Transverse colon (tissue), 4 donors: ENCODE results near the gene VEGFA. TPM values are rescaled to one million over a fixed set of nuclear protein-coding genes. Genes with fewer than 3 reads are reported as not detected.
"Not testable (repeated sequence)": the region's sequence is repeated elsewhere in the genome, so short reads cannot be mapped to it uniquely, and the experiment has no call there.

Experiments used
- DNase-seq: peaks from one replicate; pipeline ENCODE4 v3.0.0-alpha.2; 2019
- H3K27ac ChIP-seq, 4 donors: fragments of 200-600 bp; sonication (generic); 2 replicates each; pipeline ENCODE4 v1.5.1; 2016 to 2018; ENCODE audit warnings: inconsistent platforms in 4 of 4
- H3K27me3 ChIP-seq: fragments of 200-600 bp; sonication (generic); 2 replicates; pipeline ENCODE4 v1.5.1; 2017; ENCODE audit warnings: inconsistent platforms
- H3K36me3 ChIP-seq, 4 donors: fragments of 200-600 bp; sonication (generic); 2 replicates each; pipeline ENCODE4 v1.5.1; 2017 to 2019; ENCODE audit warnings: inconsistent platforms in 4 of 4
- H3K4me1 ChIP-seq, 4 donors: fragments of 200-600 bp; sonication (generic); 2 replicates each; pipeline ENCODE4 v1.5.1; 2017 to 2020; ENCODE audit warnings: inconsistent platforms in 4 of 4
- H3K4me3 ChIP-seq, 4 donors: fragments of 200-600 bp; sonication (generic); 1 replicate in 1 of 4; 2 replicates in 3 of 4; pipeline versions ENCODE4 v1.5.1 to v1.6.1; 2017 to 2019; ENCODE audit warnings: inconsistent platforms in 4 of 4
- H3K9me3 ChIP-seq, 2 donors: fragments of 200-600 bp; sonication (generic); 2 replicates each; pipeline ENCODE4 v1.5.1; 2017 to 2019; ENCODE audit warnings: inconsistent platforms in 2 of 2
- EP300 ChIP-seq: sonication (generic); formaldehyde crosslinking; IDR thresholded peaks from one replicate; pipeline ENCODE4 v1.6.1; 2017; ENCODE audit warnings: antibody characterized with exemption, low read depth
- POLR2A ChIP-seq: fragments of 450-650 bp; IDR thresholded peaks from one replicate; pipeline ENCODE4 v1.6.1; 2016; ENCODE audit warnings: antibody characterized with exemption, mild to moderate bottlenecking, moderate library complexity
- POLR2AphosphoS5 ChIP-seq, 3 donors: sonication (generic); formaldehyde crosslinking; IDR thresholded peaks; one replicate each; pipeline ENCODE4 v1.6.1; 2016; ENCODE audit warnings: antibody characterized with exemption in 3 of 3
- WGBS, 2 donors: methylation state at CpG; one replicate each; pipeline ENCODE4 v1.1.5; 2018; ENCODE audit warnings: low coverage in 1 of 2; 5-methylcytosine and 5-hydroxymethylcytosine counted together
- in situ Hi-C, 4 donors: fragments of 200-750 bp; cut with MboI; loops; one replicate each; pipeline versions ENCODE4 v1.15.0 to v1.15.1; 2017; ENCODE audit warnings: low sequenced_read_pairs in 3 of 4, low pct_ligation_motif_present in 1 of 4, low pct_unique_long_range_greater_than_20kb in 1 of 4
- intact Hi-C: fragments of 100-400 bp; cut with DNase I; formaldehyde crosslinking; loops from one replicate; pipeline ENCODE4 v1.15.1; 2023; ENCODE audit warnings: low total_unique reads
- total RNA-seq, 4 donors: library from RNA; depleted of rRNA; stranded (reverse); fragments of >200 nt; gene quantifications; one replicate each; pipeline ENCODE4 v1.1.0, GENCODE V29; 2016
- TF ChIP-seq, protein P1 (sequence below), 5 experiments: fragments of 200-600 bp in 3 of 5; fragments of 450-650 bp in 2 of 5; sonication (generic) in 3 of 5; IDR thresholded peaks; 1 replicate in 2 of 5; 2 replicates in 3 of 5; pipeline ENCODE4 v1.5.1; 2016 to 2017; ENCODE audit warnings: antibody characterized with exemption in 5 of 5, inconsistent platforms in 3 of 5, mild to moderate bottlenecking in 2 of 5, moderate library complexity in 1 of 5

VEGFA gene
- total RNA-seq, 4 donors from 2014 or later = 131 to 608 (median 203) TPM

DNA sequence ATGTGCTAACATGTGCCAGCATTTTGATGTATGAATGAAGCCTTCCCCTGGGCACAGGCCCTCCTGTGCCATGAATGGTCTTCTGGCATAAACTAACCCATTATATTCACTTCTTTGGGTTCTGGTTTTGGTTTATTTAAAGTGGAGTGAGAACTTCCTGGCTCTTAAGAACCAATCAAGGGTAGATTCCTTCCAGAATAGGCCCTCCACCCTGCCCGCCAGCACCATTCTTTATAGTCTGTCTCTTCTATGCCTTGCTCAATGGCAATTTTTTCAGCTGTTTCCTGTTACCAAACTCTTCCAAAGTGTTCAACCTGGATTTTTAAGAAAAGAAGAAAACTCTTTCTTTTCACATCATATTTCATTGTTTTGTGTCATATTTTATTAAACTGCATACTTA, 44.1 kb downstream of the VEGFA start:
- H3K4me1 ChIP-seq = peaks cover 6 to 30% (median 20%) of the 10 kb centered on the region in 4 donors
- in situ Hi-C loops (no loop called here), intact Hi-C loops (no loop called here)
- H3K9me3 ChIP-seq = no peaks in the 10 kb centered on the region
- TF ChIP-seq POLR2A = no peak
- TF ChIP-seq, protein P1, sequence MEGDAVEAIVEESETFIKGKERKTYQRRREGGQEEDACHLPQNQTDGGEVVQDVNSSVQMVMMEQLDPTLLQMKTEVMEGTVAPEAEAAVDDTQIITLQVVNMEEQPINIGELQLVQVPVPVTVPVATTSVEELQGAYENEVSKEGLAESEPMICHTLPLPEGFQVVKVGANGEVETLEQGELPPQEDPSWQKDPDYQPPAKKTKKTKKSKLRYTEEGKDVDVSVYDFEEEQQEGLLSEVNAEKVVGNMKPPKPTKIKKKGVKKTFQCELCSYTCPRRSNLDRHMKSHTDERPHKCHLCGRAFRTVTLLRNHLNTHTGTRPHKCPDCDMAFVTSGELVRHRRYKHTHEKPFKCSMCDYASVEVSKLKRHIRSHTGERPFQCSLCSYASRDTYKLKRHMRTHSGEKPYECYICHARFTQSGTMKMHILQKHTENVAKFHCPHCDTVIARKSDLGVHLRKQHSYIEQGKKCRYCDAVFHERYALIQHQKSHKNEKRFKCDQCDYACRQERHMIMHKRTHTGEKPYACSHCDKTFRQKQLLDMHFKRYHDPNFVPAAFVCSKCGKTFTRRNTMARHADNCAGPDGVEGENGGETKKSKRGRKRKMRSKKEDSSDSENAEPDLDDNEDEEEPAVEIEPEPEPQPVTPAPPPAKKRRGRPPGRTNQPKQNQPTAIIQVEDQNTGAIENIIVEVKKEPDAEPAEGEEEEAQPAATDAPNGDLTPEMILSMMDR (IDR thresholded peaks at IDR 0.05) = no peak
- no peak for TF ChIP-seq POLR2AphosphoS5 (IDR thresholded peaks at IDR 0.05)
- TF ChIP-seq EP300 = no peak
- H3K27ac ChIP-seq = peak overlapping the region; percentile 76 to 81 (median 79)
- no peaks in the 10 kb centered on the region for H3K36me3 ChIP-seq
- no peak overlapping the region for H3K4me3 ChIP-seq
- H3K27me3 ChIP-seq = no peaks in the 10 kb centered on the region
- 79 to 100% methylated on average over 1 of the region's 1 CpG for WGBS, 2 donors
- DNase-seq = no peak

DNA sequence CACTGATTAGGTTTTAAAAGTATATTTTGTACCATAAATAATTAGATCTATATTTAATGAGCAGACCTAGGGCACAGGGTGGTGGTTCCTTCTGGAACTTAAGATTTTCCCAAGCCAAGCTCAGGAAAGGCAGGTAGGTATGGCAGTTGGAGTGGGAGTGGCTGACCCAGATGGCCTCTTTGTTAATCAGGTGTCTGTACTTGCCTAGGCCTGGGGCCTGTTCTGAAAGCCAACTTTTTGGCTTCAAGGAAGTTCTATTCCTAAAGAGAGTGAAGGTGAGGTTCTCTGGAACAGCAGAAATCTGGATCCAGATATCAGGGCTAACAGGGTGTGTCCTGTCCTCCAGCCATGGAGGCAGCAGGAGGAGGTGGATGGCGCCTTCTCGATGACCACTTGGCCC, 44.9 kb downstream of the VEGFA start:
- TF ChIP-seq POLR2A (no peak), EP300 (no peak), POLR2AphosphoS5 (IDR thresholded peaks at IDR 0.05) (no peak)
- TF ChIP-seq, protein P1 (IDR thresholded peaks at IDR 0.05) = no peak
- Histone ChIP-seq H3K4me1 (peaks cover 6 to 30% (median 20%) of the 10 kb centered on the region in 4 donors), H3K9me3 (no peaks in the 10 kb centered on the region), H3K36me3 (no peaks in the 10 kb centered on the region), H3K27ac (peak overlapping the region; percentile 76 to 81 (median 79)), H3K4me3 (no peak overlapping the region), H3K27me3 (no peaks in the 10 kb centered on the region)
- 23 to 40% methylated on average over 2 of the region's 2 CpGs for WGBS, 2 donors
- DNase-seq = no peak
- intact Hi-C loops = no loop called here
- in situ Hi-C loops = no loop called here

GRCh38 chr6:43817192-43817591, 47.2 kb downstream of the VEGFA start:
- H3K27me3 ChIP-seq = no peaks in the 10 kb centered on the region
- in situ Hi-C loops = no loop called here
- peaks cover 6 to 30% (median 20%) of the 10 kb centered on the region in 4 donors for H3K4me1 ChIP-seq
- TF ChIP-seq EP300 = no peak
- no peak for TF ChIP-seq POLR2AphosphoS5 (IDR thresholded peaks at IDR 0.05)
- no peak for TF ChIP-seq POLR2A
- TF ChIP-seq, protein P1 (IDR thresholded peaks at IDR 0.05) = peak in 3 of 5 experiments; percentile 12 to 27 (median 12)
- no peaks in the 10 kb centered on the region for H3K9me3 ChIP-seq
- no peak overlapping the region for H3K4me3 ChIP-seq
- H3K27ac ChIP-seq = no peak overlapping the region
- intact Hi-C loops = no loop called here
- WGBS, 2 donors = 50 to 58% methylated on average over 1 to 4 of the region's 4 CpGs
- H3K36me3 ChIP-seq = no peaks in the 10 kb centered on the region
- peak; percentile 55 for DNase-seq

DNA sequence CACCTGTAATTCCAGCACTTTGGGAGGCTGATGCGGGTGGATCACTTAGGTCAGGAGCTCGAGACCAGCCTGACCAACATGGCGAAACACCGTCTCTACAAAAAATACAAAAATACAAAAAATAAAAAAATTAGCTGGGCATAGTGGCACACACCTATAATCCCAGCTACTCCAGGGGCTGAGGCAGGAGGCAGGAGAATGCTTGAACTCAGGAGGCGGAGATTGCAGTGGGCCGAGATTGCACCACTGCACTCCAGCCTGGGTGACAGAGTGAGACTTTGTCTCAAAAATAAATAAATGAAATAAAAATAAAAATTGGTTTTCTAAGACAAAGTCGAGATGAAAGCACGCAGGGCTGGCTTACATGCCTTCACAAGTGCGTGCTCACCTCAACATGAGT, 49.0 kb downstream of the VEGFA start:
- H3K27ac ChIP-seq, H3K27me3 ChIP-seq, in situ Hi-C loops, H3K4me3 ChIP-seq, H3K36me3 ChIP-seq, DNase-seq, H3K9me3 ChIP-seq, intact Hi-C loops: not testable (repeated sequence)
- WGBS, 2 donors = 88 to 91% methylated on average over 9 of the region's 9 CpGs
- peaks cover under 1 to 24% (median 8%) of the 10 kb centered on the region in 4 donors for H3K4me1 ChIP-seq

DNA sequence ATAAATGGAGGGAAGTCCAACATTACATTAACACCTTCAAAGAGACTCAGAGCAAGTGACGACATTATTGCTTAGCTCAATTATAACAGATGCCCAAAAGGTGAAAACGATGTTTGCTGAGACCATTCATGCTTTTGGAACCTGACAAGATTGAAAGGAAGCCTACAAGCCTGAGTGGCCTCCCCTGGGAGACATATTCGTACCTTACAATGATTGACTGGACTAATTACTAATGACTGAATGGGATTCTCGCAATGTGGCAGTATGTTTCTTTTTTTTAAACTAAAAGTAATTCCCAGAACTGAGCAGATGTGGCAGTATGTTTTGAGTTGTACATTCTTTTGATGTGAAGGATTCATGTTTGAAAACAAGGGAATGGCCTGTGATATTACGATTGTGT, 49.9 kb downstream of the VEGFA start:
- Histone ChIP-seq H3K9me3 (no peaks in the 10 kb centered on the region), H3K27me3 (no peaks in the 10 kb centered on the region), H3K27ac (no peak overlapping the region), H3K36me3 (no peaks in the 10 kb centered on the region), H3K4me3 (no peak overlapping the region), H3K4me1 (peaks cover 0 to 24% (median 5%) of the 10 kb centered on the region in 4 donors)
- no peak for DNase-seq
- intact Hi-C loops = loop anchor here (5.0 kb wide), 1 partner anchor 1513 kb away; no protein-coding TSS in a partner anchor
- WGBS, 2 donors = 62 to 66% methylated on average over 4 to 5 of the region's 5 CpGs
- TF ChIP-seq EP300 = no peak
- TF ChIP-seq, protein P1 (IDR thresholded peaks at IDR 0.05) = no peak
- in situ Hi-C loops = no loop called here
